ENCODE data around the gene SLAIN1.
A peak's percentile ranks its signal among the peaks of the same experiment; 100 is the strongest.

SLAIN1 gene

DNA sequence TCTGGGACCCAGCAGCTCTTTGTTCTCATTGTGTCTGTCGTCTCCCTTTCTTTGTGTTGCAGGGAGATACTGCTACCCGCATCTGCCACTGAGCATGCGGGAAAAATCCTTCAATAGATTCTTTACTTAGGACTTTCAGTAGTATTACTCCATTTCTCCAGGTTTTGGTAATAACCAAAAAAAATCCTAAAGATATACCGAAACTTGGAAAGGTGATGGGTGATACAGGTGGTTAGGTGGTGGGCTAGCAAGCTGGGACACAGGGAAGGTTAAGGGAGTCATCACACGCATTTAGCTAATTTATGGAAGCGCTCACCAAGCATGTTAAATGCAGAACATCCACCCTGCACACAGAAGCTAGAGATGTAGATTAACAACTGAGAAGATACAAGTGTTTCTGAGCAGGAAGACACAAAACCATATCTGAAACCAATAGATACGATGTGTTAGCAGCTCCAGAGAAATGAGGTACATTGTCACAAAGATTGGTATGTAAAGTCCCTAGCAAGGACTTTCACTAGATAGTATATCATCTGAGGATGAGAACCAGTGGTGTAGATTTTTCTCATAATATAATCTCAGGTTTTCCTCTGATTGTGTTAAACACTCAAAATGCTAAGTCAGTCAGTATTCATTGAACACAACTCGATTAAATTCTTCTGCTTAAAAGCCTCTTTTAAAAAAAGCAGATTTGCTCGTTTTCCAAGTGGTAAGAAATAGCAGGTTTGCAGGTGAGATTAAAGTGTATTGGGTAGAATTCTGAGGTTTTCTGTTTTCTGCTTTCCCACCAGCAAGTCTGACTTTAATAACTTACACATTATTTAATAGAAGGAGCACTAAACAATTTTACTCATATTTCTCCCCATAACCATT is 1.2 kb upstream of the SLAIN1 start:
- ChIA-PET POLR2A (no interaction called here), CTCF (interaction anchor here (1.1 to 1.4 kb wide), 2 partner anchors 9 to 48 kb away, joined by 3 read pairs; no protein-coding TSS in a partner anchor)
- WGBS (ENCODE audit: insufficient coverage) = 20% methylated on average over 4 of the region's 9 CpGs
- Histone ChIP-seq H3K36me3 (ENCODE audit: control insufficient read depth in 4 of 4, insufficient read depth in 4 of 4, low read length in 3 of 4) (no peaks in the 10 kb centered on the region), H3K27ac (ENCODE audit: insufficient read depth in 1 of 2, low read depth in 1 of 2, low read length in 2 of 2, poor library complexity in 1 of 2, severe bottlenecking in 2 of 2) (no peak overlapping the region), H3K4me3 (ENCODE audit: control insufficient read depth in 1 of 7, extremely low read depth in 1 of 7, insufficient read depth in 4 of 7, low read depth in 2 of 7, low read length in 6 of 7) (peak overlapping the region in 6 of 7 experiments; percentile 66 to 91 (median 77)), H3K4me1 (ENCODE audit: control extremely low read depth in 1 of 4, control insufficient read depth in 4 of 4, insufficient read depth in 4 of 4, low read length in 3 of 4) (peaks cover 17 to 30% (median 25%) of the 10 kb centered on the region in 4 experiments), H3K27me3 (replicated peaks in 2 of 5; ENCODE audit: control insufficient read depth in 4 of 5, insufficient read depth in 5 of 5, low read length in 4 of 5) (no peaks in the 10 kb centered on the region), H3K9me3 (ENCODE audit: control extremely low read depth in 1 of 5, control insufficient read depth in 4 of 5, insufficient read depth in 2 of 5, low read depth in 1 of 5, low read length in 4 of 5) (no peaks in the 10 kb centered on the region)
- DNase-seq = peak; percentile 36 to 72 (median 65)

DNA sequence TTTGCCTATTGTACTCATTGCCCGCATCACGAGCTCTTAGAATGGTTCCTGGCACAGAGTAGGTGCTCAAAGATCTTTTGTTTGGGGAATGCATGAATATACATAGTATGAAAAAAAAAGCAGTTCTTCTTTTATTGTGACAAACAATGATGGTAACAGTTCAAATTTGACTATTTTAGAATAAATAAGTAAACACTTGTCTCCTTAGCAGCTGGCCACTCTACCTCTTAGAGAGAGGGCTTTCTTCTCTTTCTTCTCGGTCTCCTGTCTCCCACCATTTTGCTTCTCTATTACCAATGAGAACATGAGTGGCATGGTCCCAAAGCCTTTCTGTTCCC is 639 bp upstream of the SLAIN1 start:
- peak overlapping the region in 1 of 2 experiments; percentile 52 for H3K27ac ChIP-seq (ENCODE audit: insufficient read depth in 1 of 2, low read depth in 1 of 2, low read length in 2 of 2, poor library complexity in 1 of 2, severe bottlenecking in 2 of 2)
- ChIA-PET CTCF (interaction anchor here (1.1 kb wide), 1 partner anchor 48 kb away, joined by 3 read pairs; no protein-coding TSS in a partner anchor), POLR2A (interaction anchor here (0.6 kb wide), 1 partner anchor 101 kb away, joined by 4 read pairs; no protein-coding TSS in a partner anchor)
- no peaks in the 10 kb centered on the region for H3K36me3 ChIP-seq (ENCODE audit: control insufficient read depth in 4 of 4, insufficient read depth in 4 of 4, low read length in 3 of 4)
- peak overlapping the region; percentile 54 to 91 (median 72) for H3K4me3 ChIP-seq (ENCODE audit: control insufficient read depth in 1 of 7, extremely low read depth in 1 of 7, insufficient read depth in 4 of 7, low read depth in 2 of 7, low read length in 6 of 7)
- H3K27me3 ChIP-seq (replicated peaks in 2 of 5; ENCODE audit: control insufficient read depth in 4 of 5, insufficient read depth in 5 of 5, low read length in 4 of 5) = no peaks in the 10 kb centered on the region
- peaks cover 17 to 30% (median 25%) of the 10 kb centered on the region in 4 experiments for H3K4me1 ChIP-seq (ENCODE audit: control extremely low read depth in 1 of 4, control insufficient read depth in 4 of 4, insufficient read depth in 4 of 4, low read length in 3 of 4)
- WGBS (ENCODE audit: insufficient coverage) = 0% methylated on average over 1 of the region's 3 CpGs
- DNase-seq = no peak
- no peaks in the 10 kb centered on the region for H3K9me3 ChIP-seq (ENCODE audit: control extremely low read depth in 1 of 5, control insufficient read depth in 4 of 5, insufficient read depth in 2 of 5, low read depth in 1 of 5, low read length in 4 of 5)

DNA sequence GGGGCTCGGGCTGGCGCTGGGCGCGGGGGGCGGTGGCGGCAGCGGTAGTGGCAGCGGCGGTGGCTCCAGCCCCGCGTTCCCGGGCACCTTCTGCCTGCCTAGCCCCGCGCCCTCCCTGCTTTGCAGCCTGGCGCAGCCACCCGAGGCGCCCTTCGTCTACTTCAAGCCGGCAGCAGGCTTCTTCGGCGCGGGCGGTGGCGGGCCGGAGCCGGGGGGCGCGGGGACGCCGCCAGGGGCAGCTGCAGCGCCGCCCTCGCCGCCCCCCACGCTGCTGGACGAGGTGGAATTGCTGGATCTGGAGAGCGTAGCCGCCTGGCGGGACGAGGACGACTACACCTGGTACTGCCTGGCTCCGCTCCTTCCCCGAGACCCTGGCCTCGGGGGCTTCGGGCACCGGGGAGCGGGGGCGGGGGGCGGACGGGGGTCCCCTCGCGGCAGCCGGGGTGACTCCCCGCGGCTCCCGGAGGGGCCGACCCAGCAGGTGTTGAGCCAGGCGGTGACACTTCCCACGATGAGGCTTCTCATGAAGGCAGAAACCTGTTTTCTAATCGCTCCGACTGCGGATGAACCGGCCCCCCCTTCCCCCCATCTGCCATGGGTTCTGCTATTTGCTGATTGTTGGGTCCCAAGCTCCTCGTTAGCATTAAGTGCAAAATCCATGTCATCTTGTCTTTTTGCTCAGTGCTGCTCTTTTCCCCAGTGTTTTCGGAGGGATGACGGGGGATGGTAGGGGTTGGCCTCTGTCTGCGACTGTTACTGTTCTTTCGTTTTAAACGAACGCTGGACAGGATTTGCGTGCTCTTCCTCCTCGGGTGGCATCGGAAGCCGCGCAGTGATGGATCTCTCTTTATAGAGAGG is 943 bp downstream of the SLAIN1 start:
- peak overlapping the region; percentile 68 to 97 (median 92) for H3K4me3 ChIP-seq (ENCODE audit: control insufficient read depth in 1 of 7, extremely low read depth in 1 of 7, insufficient read depth in 4 of 7, low read depth in 2 of 7, low read length in 6 of 7)
- under 1% methylated on average over 55 of the region's 75 CpGs for WGBS (ENCODE audit: insufficient coverage)
- no peaks in the 10 kb centered on the region for H3K27me3 ChIP-seq (replicated peaks in 2 of 5; ENCODE audit: control insufficient read depth in 4 of 5, insufficient read depth in 5 of 5, low read length in 4 of 5)
- no peaks in the 10 kb centered on the region for H3K9me3 ChIP-seq (ENCODE audit: control extremely low read depth in 1 of 5, control insufficient read depth in 4 of 5, insufficient read depth in 2 of 5, low read depth in 1 of 5, low read length in 4 of 5)
- peak; percentile 52 to 81 (median 79) for DNase-seq
- H3K4me1 ChIP-seq (ENCODE audit: control extremely low read depth in 1 of 4, control insufficient read depth in 4 of 4, insufficient read depth in 4 of 4, low read length in 3 of 4) = peaks cover 17 to 30% (median 25%) of the 10 kb centered on the region in 4 experiments
- ChIA-PET CTCF (interaction anchor here (0.6 to 2.2 kb wide), 7 partner anchors 10 to 102 kb away, joined by 3 to 9 read pairs (median 4); no protein-coding TSS in a partner anchor), POLR2A (interaction anchor here (0.5 kb wide), 1 partner anchor 952 kb away, joined by 5 read pairs; no protein-coding TSS in a partner anchor)
- H3K27ac ChIP-seq (ENCODE audit: insufficient read depth in 1 of 2, low read depth in 1 of 2, low read length in 2 of 2, poor library complexity in 1 of 2, severe bottlenecking in 2 of 2) = peak overlapping the region in 1 of 2 experiments; percentile 64
- H3K36me3 ChIP-seq (ENCODE audit: control insufficient read depth in 4 of 4, insufficient read depth in 4 of 4, low read length in 3 of 4) = no peaks in the 10 kb centered on the region

DNA sequence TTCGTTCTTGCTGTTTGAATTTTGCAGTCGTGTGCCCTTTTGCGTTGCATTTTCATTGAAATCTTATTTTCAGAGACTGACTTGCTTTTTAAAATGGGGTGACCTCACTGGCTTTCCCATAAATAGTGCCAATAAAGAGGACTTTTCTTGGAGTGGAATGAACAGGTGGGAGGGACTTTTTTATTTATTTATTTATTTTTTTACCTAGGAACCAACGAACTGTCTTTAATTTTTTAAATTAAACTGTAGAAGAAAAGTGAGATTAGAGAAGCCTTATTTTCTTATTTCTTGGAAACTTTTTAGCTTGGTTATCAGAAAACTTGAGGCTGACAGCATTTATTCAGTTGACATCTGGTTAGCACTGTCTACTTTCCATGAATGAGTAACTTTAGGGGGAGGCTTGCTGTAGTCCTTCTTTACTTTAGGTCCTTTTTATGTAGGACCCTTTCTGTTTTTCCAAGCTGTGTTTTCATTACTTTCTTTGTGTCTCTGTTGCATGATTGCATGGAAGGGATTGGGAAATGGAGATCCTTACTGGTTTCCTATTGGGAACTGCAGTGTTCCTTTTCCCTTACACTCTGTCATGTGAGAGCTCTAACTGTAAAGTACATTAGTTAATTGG is 1.7 kb downstream of the SLAIN1 start:
- no peaks in the 10 kb centered on the region for H3K36me3 ChIP-seq (ENCODE audit: control insufficient read depth in 4 of 4, insufficient read depth in 4 of 4, low read length in 3 of 4)
- DNase-seq = peak in 2 of 3 donors; percentile 19 to 22
- H3K27me3 ChIP-seq (replicated peaks in 2 of 5; ENCODE audit: control insufficient read depth in 4 of 5, insufficient read depth in 5 of 5, low read length in 4 of 5) = no peaks in the 10 kb centered on the region
- H3K4me1 ChIP-seq (ENCODE audit: control extremely low read depth in 1 of 4, control insufficient read depth in 4 of 4, insufficient read depth in 4 of 4, low read length in 3 of 4) = peaks cover 17 to 30% (median 25%) of the 10 kb centered on the region in 4 experiments
- H3K4me3 ChIP-seq (ENCODE audit: control insufficient read depth in 1 of 7, extremely low read depth in 1 of 7, insufficient read depth in 4 of 7, low read depth in 2 of 7, low read length in 6 of 7) = peak overlapping the region; percentile 68 to 97 (median 92)
- no CpG with 5 or more reads among the region's 4 CpGs for WGBS (ENCODE audit: insufficient coverage)
- H3K9me3 ChIP-seq (ENCODE audit: control extremely low read depth in 1 of 5, control insufficient read depth in 4 of 5, insufficient read depth in 2 of 5, low read depth in 1 of 5, low read length in 4 of 5) = no peaks in the 10 kb centered on the region
- peak overlapping the region in 1 of 2 experiments; percentile 64 for H3K27ac ChIP-seq (ENCODE audit: insufficient read depth in 1 of 2, low read depth in 1 of 2, low read length in 2 of 2, poor library complexity in 1 of 2, severe bottlenecking in 2 of 2)
- CTCF ChIA-PET = interaction anchor here (1.0 to 2.2 kb wide), 6 partner anchors 9 to 106 kb away, joined by 3 to 9 read pairs (median 4); no protein-coding TSS in a partner anchor
- POLR2A ChIA-PET = no interaction called here

DNA sequence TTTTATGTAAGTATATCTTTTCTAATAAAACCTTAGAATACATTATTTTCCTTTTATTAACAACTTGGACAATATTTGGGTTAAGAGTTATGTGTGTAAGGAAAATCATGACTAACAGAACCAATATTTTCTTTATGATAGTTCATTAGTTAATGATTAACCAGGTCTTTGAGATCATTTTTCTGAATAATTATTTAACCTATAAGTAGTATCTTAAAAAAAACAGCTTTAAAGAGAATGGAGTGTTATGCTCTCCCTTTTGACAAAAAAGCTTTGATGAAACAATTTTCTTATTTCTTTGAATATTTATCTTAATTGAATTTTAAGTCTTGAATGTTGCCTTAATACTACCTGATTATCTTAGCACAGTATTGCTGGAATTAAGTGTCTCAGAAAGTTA is 3.8 kb downstream of the SLAIN1 start:
- ChIA-PET CTCF (no interaction called here), POLR2A (no interaction called here)
- Histone ChIP-seq H3K9me3 (ENCODE audit: control extremely low read depth in 1 of 5, control insufficient read depth in 4 of 5, insufficient read depth in 2 of 5, low read depth in 1 of 5, low read length in 4 of 5) (no peaks in the 10 kb centered on the region), H3K4me1 (ENCODE audit: control extremely low read depth in 1 of 4, control insufficient read depth in 4 of 4, insufficient read depth in 4 of 4, low read length in 3 of 4) (peaks cover 16 to 26% (median 22%) of the 10 kb centered on the region in 4 experiments), H3K27ac (ENCODE audit: insufficient read depth in 1 of 2, low read depth in 1 of 2, low read length in 2 of 2, poor library complexity in 1 of 2, severe bottlenecking in 2 of 2) (no peak overlapping the region), H3K36me3 (ENCODE audit: control insufficient read depth in 4 of 4, insufficient read depth in 4 of 4, low read length in 3 of 4) (peaks cover 0 to 2% (median under 1%) of the 10 kb centered on the region in 4 experiments), H3K27me3 (replicated peaks in 2 of 5; ENCODE audit: control insufficient read depth in 4 of 5, insufficient read depth in 5 of 5, low read length in 4 of 5) (no peaks in the 10 kb centered on the region), H3K4me3 (ENCODE audit: control insufficient read depth in 1 of 7, extremely low read depth in 1 of 7, insufficient read depth in 4 of 7, low read depth in 2 of 7, low read length in 6 of 7) (no peak overlapping the region)
- no peak for DNase-seq

DNA sequence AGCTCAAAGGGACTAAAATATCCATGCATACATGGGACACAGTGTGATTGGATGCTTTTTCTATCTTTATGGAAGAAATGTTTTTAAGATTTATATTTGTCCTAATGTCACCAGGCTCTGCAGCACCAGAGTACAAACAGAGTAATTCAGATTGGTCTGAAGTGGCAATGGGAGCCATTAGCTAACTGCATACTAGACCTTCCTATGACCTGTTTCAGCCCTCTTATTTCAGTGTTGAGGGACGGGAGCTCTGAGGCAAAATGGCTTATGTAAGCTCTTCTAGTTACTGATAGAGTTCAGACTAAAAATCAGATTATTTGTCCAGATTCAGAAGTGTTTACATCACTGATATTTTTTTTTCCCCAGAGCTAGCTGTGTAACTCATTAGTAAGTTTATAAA is 4.9 kb downstream of the SLAIN1 start:
- WGBS (ENCODE audit: insufficient coverage) = 80% methylated on average over 1 of the region's 1 CpG

More for the DNA sequence above, 4.9 kb downstream of the SLAIN1 start:
- H3K27me3 ChIP-seq (replicated peaks in 2 of 5; ENCODE audit: control insufficient read depth in 4 of 5, insufficient read depth in 5 of 5, low read length in 4 of 5) = no peaks in the 10 kb centered on the region
- ChIA-PET POLR2A (no interaction called here), CTCF (no interaction called here)
- H3K36me3 ChIP-seq (ENCODE audit: control insufficient read depth in 4 of 4, insufficient read depth in 4 of 4, low read length in 3 of 4) = peaks cover 3 to 11% (median 7%) of the 10 kb centered on the region in 4 experiments
- peaks cover 0 to 5% (median under 1%) of the 10 kb centered on the region in 5 experiments for H3K9me3 ChIP-seq (ENCODE audit: control extremely low read depth in 1 of 5, control insufficient read depth in 4 of 5, insufficient read depth in 2 of 5, low read depth in 1 of 5, low read length in 4 of 5)
- peaks cover 8 to 18% (median 13%) of the 10 kb centered on the region in 4 experiments for H3K4me1 ChIP-seq (ENCODE audit: control extremely low read depth in 1 of 4, control insufficient read depth in 4 of 4, insufficient read depth in 4 of 4, low read length in 3 of 4)
- H3K4me3 ChIP-seq (ENCODE audit: control insufficient read depth in 1 of 7, extremely low read depth in 1 of 7, insufficient read depth in 4 of 7, low read depth in 2 of 7, low read length in 6 of 7) = no peak overlapping the region
- no peak for DNase-seq
- H3K27ac ChIP-seq (ENCODE audit: insufficient read depth in 1 of 2, low read depth in 1 of 2, low read length in 2 of 2, poor library complexity in 1 of 2, severe bottlenecking in 2 of 2) = no peak overlapping the region

Data from common myeloid progenitor, CD34-positive (primary cell).